Hematopoietic multipotent progenitor cell treated with erythropoietin and hydrocortisone succinate and interleukin-3 and kit ligand, for 8 days (in vitro differentiated cells): ENCODE results near the gene OR1F1.
"Not testable (repeated sequence)": the region's sequence is repeated elsewhere in the genome, so short reads cannot be mapped to it uniquely, and the experiment has no call there.

ENCODE experiments used
- DNase-seq: peaks from one replicate; pipeline ENCODE4 v3.0.0-alpha.2; 2015

The OR1F1 gene

GRCh38 chr16:3152027-3152276 is 36.1 kb upstream of the OR1F1 start:
- no peak for DNase-seq

- DNase-seq = peak; percentile 96
These were observed 35.6 kb upstream of the OR1F1 start for GRCh38 chr16:3152277-3152990.

- DNase-seq = no peak
These were observed 35.0 kb upstream of the OR1F1 start for GRCh38 chr16:3152991-3153368.

- no peak for DNase-seq
These were observed 32.8 kb upstream of the OR1F1 start for GRCh38 chr16:3155181-3155580.

- no peak for DNase-seq
These were observed 32.0 kb upstream of the OR1F1 start for GRCh38 chr16:3155972-3156371.

- peak; percentile 94 for DNase-seq
These were observed 30.6 kb upstream of the OR1F1 start for GRCh38 chr16:3157229-3158025.

GRCh38 chr16:3158026-3158509 is 29.9 kb upstream of the OR1F1 start:
- no peak for DNase-seq

GRCh38 chr16:3158510-3159314 is 29.3 kb upstream of the OR1F1 start:
- peak; percentile 83 for DNase-seq

GRCh38 chr16:3161235-3162018 is 26.6 kb upstream of the OR1F1 start:
- no peak for DNase-seq

- DNase-seq = no peak
These were observed 23.6 kb upstream of the OR1F1 start for GRCh38 chr16:3164121-3164991.

- no peak for DNase-seq
These were observed 22.7 kb upstream of the OR1F1 start for GRCh38 chr16:3165111-3165822.

- no peak for DNase-seq
These were observed 21.5 kb upstream of the OR1F1 start for GRCh38 chr16:3166505-3166886.

GRCh38 chr16:3168729-3169128 is 19.3 kb upstream of the OR1F1 start:
- DNase-seq = not testable (repeated sequence)

GRCh38 chr16:3170440-3171180 is 17.4 kb upstream of the OR1F1 start:
- no peak for DNase-seq

- peak; percentile 43 for DNase-seq
These were observed 16.7 kb upstream of the OR1F1 start for GRCh38 chr16:3171181-3171854.

GRCh38 chr16:3171855-3172593 is 16.0 kb upstream of the OR1F1 start:
- DNase-seq = peak; percentile 77

- DNase-seq = peak; percentile 69
These were observed 13.9 kb upstream of the OR1F1 start for GRCh38 chr16:3173892-3174617.

- DNase-seq = no peak
These were observed 13.3 kb upstream of the OR1F1 start for GRCh38 chr16:3174618-3175148.
